H9 (cell line): ENCODE data around the gene MRC1. TPM values are rescaled to one million over a fixed set of nuclear protein-coding genes. Genes with fewer than 3 reads are reported as not detected.

Experiments used
- DNase-seq: peaks from one replicate; pipeline ENCODE4 v3.0.0-alpha.2; 2017
- H2AFZ ChIP-seq: one replicate; pipeline ENCODE4 v1.6.1; 2013; ENCODE audit warnings: mild to moderate bottlenecking, low read length, control low read depth, moderate library complexity
- H2AK5ac ChIP-seq: 2 replicates; pipeline ENCODE4 v1.6.1; 2013; ENCODE audit warnings: low read length, control low read depth, mixed read lengths; ENCODE audit not compliant: insufficient read length
- H2BK120ac ChIP-seq: one replicate; pipeline ENCODE4 v1.6.1; 2013; ENCODE audit warnings: low read depth, mild to moderate bottlenecking, low read length, control low read depth, inconsistent platforms; ENCODE audit not compliant: poor library complexity, severe bottlenecking
- H2BK12ac ChIP-seq: 2 replicates; pipeline ENCODE4 v1.6.1; 2013; ENCODE audit warnings: low read length, control low read depth, mixed read lengths, low read depth; ENCODE audit not compliant: insufficient read length
- H2BK15ac ChIP-seq: 2 replicates; pipeline ENCODE4 v1.6.1; 2013; ENCODE audit warnings: low read depth, low read length, control low read depth
- H2BK20ac ChIP-seq: one replicate; pipeline ENCODE4 v1.6.1; 2013; ENCODE audit warnings: low read depth, mild to moderate bottlenecking, low read length, control low read depth, inconsistent platforms; ENCODE audit not compliant: poor library complexity, severe bottlenecking
- H2BK5ac ChIP-seq: 2 replicates; pipeline ENCODE4 v1.6.1; 2013; ENCODE audit warnings: low read length, control low read depth, mixed read lengths; ENCODE audit not compliant: insufficient read length
- H3K14ac ChIP-seq: 2 replicates; pipeline ENCODE4 v1.6.1; 2013; ENCODE audit warnings: low read length, control low read depth; ENCODE audit not compliant: insufficient read depth
- H3K18ac ChIP-seq: 2 replicates; pipeline ENCODE4 v1.6.1; 2013; ENCODE audit warnings: low read depth, mild to moderate bottlenecking, mixed read lengths, low read length, control low read depth; ENCODE audit not compliant: insufficient read length
- H3K23ac ChIP-seq: 2 replicates; pipeline ENCODE4 v1.6.1; 2013; ENCODE audit warnings: low read length, control low read depth, mixed read lengths, low read depth; ENCODE audit not compliant: insufficient read length
- H3K23me2 ChIP-seq: 2 replicates; pipeline ENCODE4 v1.6.1; 2013; ENCODE audit warnings: low read depth, mild to moderate bottlenecking, mixed read lengths, low read length, control low read depth; ENCODE audit not compliant: insufficient read length, poor library complexity, severe bottlenecking
- H3K27ac ChIP-seq: 2 replicates; pipeline ENCODE4 v1.5.1; 2013; ENCODE audit warnings: low read length, control low read depth, mixed read lengths, low read depth; ENCODE audit not compliant: insufficient read length
- H3K27me3 ChIP-seq: 2 replicates; pipeline ENCODE4 v1.6.1; 2013; ENCODE audit warnings: low read length, control low read depth, inconsistent platforms; ENCODE audit not compliant: insufficient read depth
- H3K4ac ChIP-seq: 2 replicates; pipeline ENCODE4 v1.6.1; 2013; ENCODE audit warnings: low read depth, mild to moderate bottlenecking, control low read depth, inconsistent platforms, low read length, moderate library complexity
- H3K4me1 ChIP-seq: 2 replicates; pipeline ENCODE4 v1.6.1; 2013; ENCODE audit warnings: low read length, control low read depth, inconsistent platforms; ENCODE audit not compliant: insufficient read depth
- H3K4me2 ChIP-seq: 2 replicates; pipeline ENCODE4 v1.6.1; 2013; ENCODE audit warnings: low read length, control low read depth, mixed read lengths; ENCODE audit not compliant: insufficient read length, insufficient read depth
- H3K56ac ChIP-seq: 2 replicates; pipeline ENCODE4 v1.6.1; 2013; ENCODE audit warnings: low read depth, mild to moderate bottlenecking, mixed read lengths, low read length, control low read depth; ENCODE audit not compliant: insufficient read length
- H3K79me1 ChIP-seq: 2 replicates; pipeline ENCODE4 v1.6.1; 2013; ENCODE audit warnings: low read depth, mild to moderate bottlenecking, moderate library complexity, low read length, control low read depth, inconsistent platforms; ENCODE audit not compliant: insufficient read depth, poor library complexity, severe bottlenecking
- H3K79me2 ChIP-seq: 2 replicates; pipeline ENCODE4 v1.6.1; 2013; ENCODE audit warnings: low read length, control low read depth, inconsistent platforms; ENCODE audit not compliant: insufficient read depth
- H3K9ac ChIP-seq: 2 replicates; pipeline ENCODE4 v1.6.1; 2013; ENCODE audit warnings: low read length, control low read depth, mixed read lengths; ENCODE audit not compliant: insufficient read length; ENCODE audit errors: extremely low read depth
- H3K9me3 ChIP-seq: one replicate; pipeline ENCODE4 v1.6.1; 2013; ENCODE audit warnings: low read depth, low read length, inconsistent platforms; ENCODE audit not compliant: control insufficient read depth
- H3T11ph ChIP-seq: one replicate; pipeline ENCODE4 v1.6.1; 2013; ENCODE audit warnings: mild to moderate bottlenecking, low read length, control low read depth, inconsistent platforms
- H4K20me1 ChIP-seq: one replicate; pipeline ENCODE4 v1.6.1; 2013; ENCODE audit not compliant: control insufficient read depth, insufficient read length, insufficient read depth
- H4K5ac ChIP-seq: 2 replicates; pipeline ENCODE4 v1.6.1; 2013; ENCODE audit warnings: low read depth, mild to moderate bottlenecking, mixed read lengths, low read length, control low read depth; ENCODE audit not compliant: insufficient read length
- H4K8ac ChIP-seq: replicated peaks from 2 replicates; pipeline ENCODE4 v1.6.1; 2013; ENCODE audit warnings: low read length, control low read depth, mixed read lengths, low read depth; ENCODE audit not compliant: insufficient read length
- H4K91ac ChIP-seq: 2 replicates; pipeline ENCODE4 v1.6.1; 2013; ENCODE audit warnings: low read depth, mild to moderate bottlenecking, moderate library complexity, mixed read lengths, low read length, control low read depth; ENCODE audit not compliant: insufficient read length
- H3K27ac Mint-ChIP-seq, 3 experiments: 2 replicates in 2 of 3; 3 replicates in 1 of 3; pipeline ENCODE4 v1.8.0; 2020 to 2021; ENCODE audit warnings: mixed read lengths in 3 of 3, mild to moderate bottlenecking in 1 of 3, moderate library complexity in 1 of 3
- H3K27me3 Mint-ChIP-seq: 2 replicates; pipeline ENCODE4 v1.8.0; 2021; ENCODE audit warnings: low read depth, mild to moderate bottlenecking, moderate library complexity, mixed read lengths
- H3K36me3 Mint-ChIP-seq, 3 experiments: 2 replicates in 2 of 3; 3 replicates in 1 of 3; pipeline ENCODE4 v1.8.0; 2020 to 2021; ENCODE audit warnings: low read depth in 3 of 3, mixed read lengths in 3 of 3; ENCODE audit not compliant: insufficient read depth in 1 of 3
- H3K4me1 Mint-ChIP-seq, 2 experiments: 2 replicates each; pipeline ENCODE4 v1.8.0; 2020; ENCODE audit warnings: mixed read lengths in 2 of 2
- H3K4me3 Mint-ChIP-seq, 2 experiments: 2 replicates in 1 of 2; 3 replicates in 1 of 2; pipeline ENCODE4 v1.8.0; 2020 to 2021; ENCODE audit warnings: mild to moderate bottlenecking in 2 of 2, mixed read lengths in 2 of 2, moderate library complexity in 1 of 2
- H3K9me3 Mint-ChIP-seq, 2 experiments: 2 replicates in 1 of 2; 3 replicates in 1 of 2; pipeline ENCODE4 v1.8.0; 2020; ENCODE audit warnings: mild to moderate bottlenecking in 2 of 2, mixed read lengths in 2 of 2, moderate library complexity in 1 of 2
- WGBS: extraction: QIAGEN DNeasy Blood & Tissue Kit; methylation state at CpG from one replicate; pipeline ENCODE4 v1.1.7; 2013; ENCODE audit warnings: missing lambda C conversion rate, low lambda C conversion rate, mixed read lengths; ENCODE audit not compliant: insufficient read length; ENCODE audit errors: extremely low coverage; 5-methylcytosine and 5-hydroxymethylcytosine counted together
- total RNA-seq: library from RNA; stranded (reverse); gene quantifications from 2 replicates; pipeline ENCODE4 v1.2.1, GENCODE V29; 2021
- TF ChIP-seq, protein P1 (sequence below): fragments of 200-600 bp; sonication (generic); conservative IDR thresholded peaks from 3 replicates; pipeline ENCODE4 v1.8.0; 2021; ENCODE audit warnings: antibody characterized with exemption, mild to moderate bottlenecking

Gene MRC1
- total RNA-seq, 1 experiment from 2014 or later, result not detected

DNA sequence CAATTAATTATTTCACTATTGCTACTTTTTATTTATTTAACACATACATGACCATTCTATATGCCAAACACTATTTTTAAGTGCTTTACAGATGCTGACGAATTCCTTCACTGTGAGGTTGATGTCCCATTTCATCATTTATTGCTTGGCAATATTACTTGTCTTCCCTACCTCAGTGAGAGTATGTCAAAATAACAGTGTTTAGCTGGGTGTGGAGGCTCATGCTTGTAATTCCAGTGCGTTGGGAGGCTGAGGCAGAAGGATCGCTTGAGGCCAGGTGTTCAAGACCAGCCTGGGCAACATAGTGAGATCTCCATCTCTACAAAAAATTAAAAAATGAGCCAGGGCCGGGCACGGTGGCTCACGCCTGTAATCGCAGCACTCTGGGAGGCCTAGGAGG lies 19.8 kb upstream of the MRC1 start:
- no peak overlapping the region for H3K9ac ChIP-seq
- H4K5ac ChIP-seq, result no peak overlapping the region
- no peaks in the 10 kb centered on the region for H4K20me1 ChIP-seq
- no peak overlapping the region for H2BK12ac ChIP-seq
- H2BK15ac ChIP-seq, result no peak overlapping the region
- no peak overlapping the region for H2BK20ac ChIP-seq
- no peak overlapping the region for H3K18ac ChIP-seq
- H3K23me2 ChIP-seq, result no peaks in the 10 kb centered on the region
- H3K4me2 ChIP-seq, result no peak overlapping the region
- no peak for DNase-seq
- H3K56ac ChIP-seq, result no peak overlapping the region
- no peak overlapping the region for H2BK5ac ChIP-seq
- H3T11ph ChIP-seq, result no peak overlapping the region
- H2BK120ac ChIP-seq, result no peak overlapping the region
- H3K4me1 Mint-ChIP-seq, result peaks cover 5 to 6% of the 10 kb centered on the region in 2 experiments
- H4K8ac ChIP-seq, result no peak overlapping the region
- no peak overlapping the region for H3K23ac ChIP-seq
- no peak overlapping the region for H3K27ac ChIP-seq
- TF ChIP-seq, protein P1, sequence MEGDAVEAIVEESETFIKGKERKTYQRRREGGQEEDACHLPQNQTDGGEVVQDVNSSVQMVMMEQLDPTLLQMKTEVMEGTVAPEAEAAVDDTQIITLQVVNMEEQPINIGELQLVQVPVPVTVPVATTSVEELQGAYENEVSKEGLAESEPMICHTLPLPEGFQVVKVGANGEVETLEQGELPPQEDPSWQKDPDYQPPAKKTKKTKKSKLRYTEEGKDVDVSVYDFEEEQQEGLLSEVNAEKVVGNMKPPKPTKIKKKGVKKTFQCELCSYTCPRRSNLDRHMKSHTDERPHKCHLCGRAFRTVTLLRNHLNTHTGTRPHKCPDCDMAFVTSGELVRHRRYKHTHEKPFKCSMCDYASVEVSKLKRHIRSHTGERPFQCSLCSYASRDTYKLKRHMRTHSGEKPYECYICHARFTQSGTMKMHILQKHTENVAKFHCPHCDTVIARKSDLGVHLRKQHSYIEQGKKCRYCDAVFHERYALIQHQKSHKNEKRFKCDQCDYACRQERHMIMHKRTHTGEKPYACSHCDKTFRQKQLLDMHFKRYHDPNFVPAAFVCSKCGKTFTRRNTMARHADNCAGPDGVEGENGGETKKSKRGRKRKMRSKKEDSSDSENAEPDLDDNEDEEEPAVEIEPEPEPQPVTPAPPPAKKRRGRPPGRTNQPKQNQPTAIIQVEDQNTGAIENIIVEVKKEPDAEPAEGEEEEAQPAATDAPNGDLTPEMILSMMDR, result no peak
- H3K79me1 ChIP-seq, result no peaks in the 10 kb centered on the region
- H3K9me3 Mint-ChIP-seq, result no peaks in the 10 kb centered on the region
- no peaks in the 10 kb centered on the region for H3K4me1 ChIP-seq
- no peaks in the 10 kb centered on the region for H3K36me3 Mint-ChIP-seq
- no peak overlapping the region for H2AFZ ChIP-seq
- H3K9me3 ChIP-seq, result no peaks in the 10 kb centered on the region
- no peak overlapping the region for H2AK5ac ChIP-seq
- H3K27ac Mint-ChIP-seq, result no peak overlapping the region
- no peaks in the 10 kb centered on the region for H3K79me2 ChIP-seq
- H3K4me3 Mint-ChIP-seq, result no peak overlapping the region
- H3K27me3 ChIP-seq, result no peaks in the 10 kb centered on the region
- no peak overlapping the region for H3K14ac ChIP-seq
- no peak overlapping the region for H3K4ac ChIP-seq
- H3K27me3 Mint-ChIP-seq, result no peaks in the 10 kb centered on the region
- WGBS, result no CpG with 5 or more reads among the region's 7 CpGs
- H4K91ac ChIP-seq, result no peak overlapping the region
